Fibroblast of lung (primary cell): Measurements from ENCODE around the gene KRT80. TPM values are rescaled to one million over a fixed set of nuclear protein-coding genes. Genes with fewer than 3 reads are reported as not detected.

Experiments used
- DNase-seq, 2 donors: peaks; one replicate each; pipeline versions ENCODE4 v3.0.0 to v3.0.0-alpha.2; 2010; ENCODE audit warnings: low read depth in 2 of 2
- H2AFZ ChIP-seq: 2 replicates; pipeline ENCODE4 v1.5.1; 2012; ENCODE audit warnings: low read length, control low read depth, inconsistent platforms
- H3K27ac ChIP-seq: 2 replicates; pipeline ENCODE4 v1.5.1; 2011; ENCODE audit warnings: low read length, control low read depth; ENCODE audit not compliant: insufficient read depth
- H3K27me3 ChIP-seq: 2 replicates; pipeline ENCODE4 v1.5.1; 2011; ENCODE audit warnings: mild to moderate bottlenecking, low read length; ENCODE audit not compliant: control insufficient read depth, insufficient read depth
- H3K36me3 ChIP-seq: 2 replicates; pipeline ENCODE4 v1.5.1; 2011; ENCODE audit warnings: low read length; ENCODE audit not compliant: control insufficient read depth, insufficient read depth
- H3K4me1 ChIP-seq: 2 replicates; pipeline ENCODE4 v1.5.1; 2011; ENCODE audit warnings: low read length; ENCODE audit not compliant: control insufficient read depth, insufficient read depth; ENCODE audit errors: extremely low read depth
- H3K4me2 ChIP-seq: 2 replicates; pipeline ENCODE4 v1.5.1; 2011; ENCODE audit warnings: low read length, control low read depth; ENCODE audit not compliant: insufficient read depth; ENCODE audit errors: extremely low read depth
- H3K4me3 ChIP-seq, 4 experiments: fragments of 200-600 bp in 1 of 4; sonication (generic) in 1 of 4; replicated peaks in 1 of 4; 2 replicates each; pipeline ENCODE4 v1.5.1; 2011 to 2016; ENCODE audit warnings: low read length in 4 of 4, low read depth in 3 of 4, mild to moderate bottlenecking in 3 of 4, control low read depth in 2 of 4, inconsistent platforms in 1 of 4, mixed read lengths in 1 of 4; ENCODE audit not compliant: insufficient read depth in 1 of 4; ENCODE audit errors: control extremely low read depth in 1 of 4
- H3K79me2 ChIP-seq: 2 replicates; pipeline ENCODE4 v1.5.1; 2012; ENCODE audit warnings: mild to moderate bottlenecking, low read length, inconsistent platforms; ENCODE audit not compliant: control insufficient read depth, insufficient read depth
- H3K9ac ChIP-seq: 2 replicates; pipeline ENCODE4 v1.5.1; 2011; ENCODE audit warnings: mild to moderate bottlenecking, low read length, control low read depth; ENCODE audit not compliant: insufficient read depth
- H3K9me3 ChIP-seq: 2 replicates; pipeline ENCODE4 v1.5.1; 2012; ENCODE audit warnings: low read depth, low read length; ENCODE audit not compliant: control insufficient read depth, insufficient read depth
- H4K20me1 ChIP-seq: 2 replicates; pipeline ENCODE4 v1.5.1; 2011; ENCODE audit warnings: low read length; ENCODE audit not compliant: control insufficient read depth, insufficient read depth; ENCODE audit errors: extremely low read depth
- EZH2 ChIP-seq: IDR thresholded peaks from 2 replicates; pipeline ENCODE4 v1.5.1; 2012; ENCODE audit warnings: low read length, control low read depth, mild to moderate bottlenecking; ENCODE audit errors: missing control alignments
- polyA plus RNA-seq, 2 donors: library from polyadenylated mRNA; depleted of rRNA in 1 of 2; stranded (reverse) in 1 of 2; unstranded in 1 of 2; fragments of >200 nt; gene quantifications; 2 replicates each; pipeline ENCODE4 v1.2.1, GENCODE V29; 2011 to 2012; ENCODE audit warnings: missing spikeins in 1 of 2
- total RNA-seq: library from RNA; depleted of rRNA; stranded (reverse); fragments of >200 nt; gene quantifications from 2 replicates; pipeline ENCODE4 v1.2.1, GENCODE V29; 2014
- TF ChIP-seq, protein P1 (sequence below), 2 donors: IDR thresholded peaks in 1 of 2; conservative IDR thresholded peaks in 1 of 2; 1 replicate in 1 of 2; 2 replicates in 1 of 2; pipeline ENCODE4 v1.5.1; 2011 to 2012; ENCODE audit warnings: low read length in 2 of 2, control low read depth in 1 of 2, inconsistent platforms in 1 of 2, low read depth in 1 of 2, mild to moderate bottlenecking in 1 of 2

The KRT80 gene
- total and polyA plus RNA-seq, 2 donors (not counting 1 experiment from before 2014, with no cell fraction given), result 0.17 to 1.0 TPM

DNA sequence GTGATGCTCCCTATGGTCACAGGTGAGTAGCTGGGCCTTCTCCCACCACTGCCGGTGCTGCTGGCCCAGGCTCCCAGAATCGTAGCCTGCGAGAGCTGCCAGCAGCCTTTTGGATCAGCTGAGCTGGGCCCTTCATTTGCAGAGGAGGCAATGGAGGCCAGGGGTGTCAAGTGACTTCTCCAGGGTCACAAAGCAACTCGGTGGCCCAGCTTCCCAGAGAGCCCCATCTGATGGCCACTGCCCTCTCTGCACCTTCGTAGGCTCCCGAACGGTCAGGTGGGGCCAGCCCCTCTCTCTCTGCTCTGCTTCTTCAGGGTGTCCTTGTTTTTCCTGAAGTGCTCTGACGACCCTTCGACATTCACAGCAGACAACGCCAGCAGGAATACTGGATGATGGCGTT is 4.6 kb downstream of the KRT80 start:
- no peak for TF ChIP-seq EZH2
- TF ChIP-seq, protein P1, sequence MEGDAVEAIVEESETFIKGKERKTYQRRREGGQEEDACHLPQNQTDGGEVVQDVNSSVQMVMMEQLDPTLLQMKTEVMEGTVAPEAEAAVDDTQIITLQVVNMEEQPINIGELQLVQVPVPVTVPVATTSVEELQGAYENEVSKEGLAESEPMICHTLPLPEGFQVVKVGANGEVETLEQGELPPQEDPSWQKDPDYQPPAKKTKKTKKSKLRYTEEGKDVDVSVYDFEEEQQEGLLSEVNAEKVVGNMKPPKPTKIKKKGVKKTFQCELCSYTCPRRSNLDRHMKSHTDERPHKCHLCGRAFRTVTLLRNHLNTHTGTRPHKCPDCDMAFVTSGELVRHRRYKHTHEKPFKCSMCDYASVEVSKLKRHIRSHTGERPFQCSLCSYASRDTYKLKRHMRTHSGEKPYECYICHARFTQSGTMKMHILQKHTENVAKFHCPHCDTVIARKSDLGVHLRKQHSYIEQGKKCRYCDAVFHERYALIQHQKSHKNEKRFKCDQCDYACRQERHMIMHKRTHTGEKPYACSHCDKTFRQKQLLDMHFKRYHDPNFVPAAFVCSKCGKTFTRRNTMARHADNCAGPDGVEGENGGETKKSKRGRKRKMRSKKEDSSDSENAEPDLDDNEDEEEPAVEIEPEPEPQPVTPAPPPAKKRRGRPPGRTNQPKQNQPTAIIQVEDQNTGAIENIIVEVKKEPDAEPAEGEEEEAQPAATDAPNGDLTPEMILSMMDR (conservative IDR thresholded peaks at IDR 0.05 in 1 of 2, IDR thresholded peaks at IDR 0.05 in 1 of 2; ENCODE audit: low read depth in 1 of 2, low read length in 2 of 2), result no peak
- DNase-seq, result no peak
- Histone ChIP-seq H3K27ac (peak overlapping the region; percentile 80), H2AFZ (no peak overlapping the region), H3K27me3 (no peaks in the 10 kb centered on the region), H3K4me3 (no peak overlapping the region), H3K9ac (no peak overlapping the region), H3K9me3 (no peaks in the 10 kb centered on the region), H4K20me1 (no peaks in the 10 kb centered on the region), H3K4me2 (no peak overlapping the region), H3K4me1 (peaks cover 71% of the 10 kb centered on the region), H3K36me3 (peaks cover 1% of the 10 kb centered on the region), H3K79me2 (no peaks in the 10 kb centered on the region)

DNA sequence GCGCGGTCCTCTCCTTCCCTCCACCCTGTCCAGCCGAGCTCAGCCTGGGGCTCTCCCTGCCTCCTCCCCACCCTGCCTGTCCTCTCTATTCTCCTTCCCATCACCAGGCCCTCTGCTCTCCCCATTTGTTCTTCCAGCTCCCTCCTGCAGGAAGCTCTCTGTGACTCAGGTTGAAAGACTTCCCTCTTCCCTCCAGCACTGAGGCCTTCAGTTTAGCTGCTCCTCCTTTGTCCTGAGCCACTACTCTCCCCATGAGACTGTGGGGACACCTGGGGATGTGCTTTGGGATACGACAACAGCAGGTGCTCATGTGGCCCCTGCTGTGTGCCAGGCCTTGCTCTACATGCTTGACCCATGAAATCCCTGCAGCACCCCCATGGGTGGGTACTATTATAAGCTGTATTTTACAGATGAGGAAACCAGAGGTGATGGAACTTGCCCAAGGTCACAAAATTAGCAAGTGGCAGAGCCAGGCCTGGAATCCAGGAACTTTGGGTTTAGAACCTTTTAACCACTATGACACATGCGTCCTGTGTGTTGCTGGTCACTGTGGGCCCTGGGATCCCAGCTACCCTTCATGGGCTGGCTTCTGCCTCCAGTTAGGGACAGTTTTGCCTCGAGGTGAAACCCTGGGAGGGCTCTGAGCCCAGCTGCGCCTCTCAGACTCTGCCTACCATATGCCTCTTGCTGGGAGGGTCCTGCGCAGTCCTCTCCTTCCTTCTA is 5.5 kb downstream of the KRT80 start:
- peaks cover 1% of the 10 kb centered on the region for H3K36me3 ChIP-seq
- H3K79me2 ChIP-seq, result no peaks in the 10 kb centered on the region
- H4K20me1 ChIP-seq, result no peaks in the 10 kb centered on the region
- peak; percentile 73 to 93 for DNase-seq
- H3K27ac ChIP-seq, result peak overlapping the region; percentile 80
- peaks cover 72% of the 10 kb centered on the region for H3K4me1 ChIP-seq
- TF ChIP-seq EZH2, result no peak
- TF ChIP-seq, protein P1 (conservative IDR thresholded peaks at IDR 0.05 in 1 of 2, IDR thresholded peaks at IDR 0.05 in 1 of 2; ENCODE audit: low read depth in 1 of 2, low read length in 2 of 2), result no peak
- H3K4me3 ChIP-seq, result no peak overlapping the region
- H3K27me3 ChIP-seq, result no peaks in the 10 kb centered on the region
- H3K4me2 ChIP-seq, result peak overlapping the region; percentile 30
- no peak overlapping the region for H3K9ac ChIP-seq
- peak overlapping the region; percentile 3 for H2AFZ ChIP-seq
- no peaks in the 10 kb centered on the region for H3K9me3 ChIP-seq

DNA sequence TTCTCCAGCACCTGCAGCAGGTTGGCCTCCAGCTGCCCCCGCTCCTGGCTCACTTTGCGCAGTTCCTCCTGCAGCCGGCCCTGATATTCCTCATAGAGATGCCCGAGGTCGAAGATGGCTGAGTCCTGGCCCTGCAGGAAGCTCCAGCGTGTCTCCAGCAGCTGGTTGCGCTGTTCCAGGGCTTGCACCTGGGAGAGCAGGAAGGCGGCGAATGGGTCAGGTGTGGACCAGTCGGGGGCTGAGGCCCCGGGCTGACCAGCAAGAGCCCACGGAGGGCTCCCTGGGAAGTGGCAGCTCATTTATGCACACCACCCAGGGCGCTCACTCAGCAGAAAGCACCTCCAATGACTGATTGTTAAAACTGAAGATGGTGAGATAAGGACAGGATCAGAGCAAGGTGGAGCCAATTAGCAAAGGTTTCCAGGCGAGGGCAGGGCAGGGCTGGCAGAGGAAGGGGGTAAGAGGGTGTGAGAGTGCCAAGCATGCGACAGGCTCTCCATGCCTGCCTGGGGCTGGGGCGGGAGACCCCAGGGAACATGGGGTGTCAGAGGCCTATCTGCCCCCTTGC is 6.3 kb downstream of the KRT80 start:
- no peak for DNase-seq
- TF ChIP-seq, protein P1 (conservative IDR thresholded peaks at IDR 0.05 in 1 of 2, IDR thresholded peaks at IDR 0.05 in 1 of 2; ENCODE audit: low read depth in 1 of 2, low read length in 2 of 2), result no peak
- TF ChIP-seq EZH2, result no peak
- H3K79me2 ChIP-seq, result no peaks in the 10 kb centered on the region
- peak overlapping the region; percentile 30 for H3K4me2 ChIP-seq
- no peaks in the 10 kb centered on the region for H4K20me1 ChIP-seq
- peaks cover 68% of the 10 kb centered on the region for H3K4me1 ChIP-seq
- H3K27ac ChIP-seq, result peak overlapping the region; percentile 80
- peaks cover 1% of the 10 kb centered on the region for H3K36me3 ChIP-seq
- H2AFZ ChIP-seq, result no peak overlapping the region
- H3K4me3 ChIP-seq, result no peak overlapping the region
- H3K9me3 ChIP-seq, result no peaks in the 10 kb centered on the region
- H3K27me3 ChIP-seq, result no peaks in the 10 kb centered on the region
- no peak overlapping the region for H3K9ac ChIP-seq
